Trophoblast cell (in vitro differentiated cells and primary cell): ENCODE data around the gene GLI1.

Experiments
- DNase-seq, 2 donors: peaks; one replicate each; pipeline ENCODE4 v3.0.0-alpha.2; 2016
- H2AFZ ChIP-seq: 2 replicates; pipeline ENCODE4 v1.6.1; 2013; ENCODE audit warnings: low read length, moderate library complexity, mild to moderate bottlenecking; ENCODE audit not compliant: insufficient read depth, poor library complexity
- H2AK5ac ChIP-seq: 2 replicates; pipeline ENCODE4 v1.6.1; 2013; ENCODE audit warnings: mild to moderate bottlenecking, low read length
- H2BK120ac ChIP-seq: 2 replicates; pipeline ENCODE4 v1.6.1; 2013; ENCODE audit warnings: low read length, mild to moderate bottlenecking, moderate library complexity; ENCODE audit not compliant: insufficient read depth, poor library complexity
- H2BK12ac ChIP-seq: 2 replicates; pipeline ENCODE4 v1.6.1; 2013; ENCODE audit warnings: mild to moderate bottlenecking, low read length, moderate library complexity
- H2BK5ac ChIP-seq: 2 replicates; pipeline ENCODE4 v1.6.1; 2013; ENCODE audit warnings: low read length, low read depth, moderate library complexity, mild to moderate bottlenecking; ENCODE audit not compliant: poor library complexity
- H3K14ac ChIP-seq: 2 replicates; pipeline ENCODE4 v1.6.1; 2013; ENCODE audit warnings: mild to moderate bottlenecking, low read length
- H3K18ac ChIP-seq: 2 replicates; pipeline ENCODE4 v1.6.1; 2013; ENCODE audit warnings: mild to moderate bottlenecking, low read length
- H3K23ac ChIP-seq: 2 replicates; pipeline ENCODE4 v1.6.1; 2013; ENCODE audit warnings: low read length
- H3K27ac ChIP-seq: 2 replicates; pipeline ENCODE4 v1.5.1; 2013; ENCODE audit warnings: low read depth, mild to moderate bottlenecking, inconsistent platforms, low read length, moderate library complexity
- H3K27me3 ChIP-seq: 2 replicates; pipeline ENCODE4 v1.6.1; 2013; ENCODE audit warnings: inconsistent platforms, mild to moderate bottlenecking, low read length, moderate library complexity; ENCODE audit not compliant: insufficient read depth
- H3K36me3 ChIP-seq, 2 experiments: 1 replicate in 1 of 2; 2 replicates in 1 of 2; pipeline ENCODE4 v1.6.1; 2013; ENCODE audit warnings: low read length in 2 of 2, mild to moderate bottlenecking in 2 of 2, moderate library complexity in 1 of 2; ENCODE audit not compliant: insufficient read depth in 2 of 2, control insufficient read depth in 1 of 2
- H3K4ac ChIP-seq: 2 replicates; pipeline ENCODE4 v1.6.1; 2013; ENCODE audit warnings: low read depth, mild to moderate bottlenecking, low read length, moderate library complexity
- H3K4me1 ChIP-seq, 2 experiments: 1 replicate in 1 of 2; 2 replicates in 1 of 2; pipeline ENCODE4 v1.6.1; 2013; ENCODE audit warnings: low read length in 2 of 2, mild to moderate bottlenecking in 2 of 2, moderate library complexity in 1 of 2; ENCODE audit not compliant: insufficient read depth in 2 of 2, control insufficient read depth in 1 of 2
- H3K4me2 ChIP-seq: 2 replicates; pipeline ENCODE4 v1.6.1; 2013; ENCODE audit warnings: inconsistent platforms, mild to moderate bottlenecking, low read length, moderate library complexity
- H3K4me3 ChIP-seq: 2 replicates; pipeline ENCODE4 v1.5.1; 2013; ENCODE audit warnings: mild to moderate bottlenecking, low read depth, low read length, inconsistent platforms
- H3K79me1 ChIP-seq: one replicate; pipeline ENCODE4 v1.6.1; 2013; ENCODE audit warnings: low read length
- H3K79me2 ChIP-seq: 2 replicates; pipeline ENCODE4 v1.6.1; 2013; ENCODE audit warnings: low read length, mild to moderate bottlenecking; ENCODE audit not compliant: control insufficient read depth, insufficient read depth, poor library complexity
- H3K9ac ChIP-seq: 2 replicates; pipeline ENCODE4 v1.6.1; 2013; ENCODE audit warnings: mild to moderate bottlenecking, low read length
- H3K9me3 ChIP-seq: 2 replicates; pipeline ENCODE4 v1.6.1; 2013; ENCODE audit warnings: low read depth, mild to moderate bottlenecking, control low read depth, inconsistent platforms, low read length; ENCODE audit not compliant: insufficient read depth
- H4K12ac ChIP-seq: 2 replicates; pipeline ENCODE4 v1.6.1; 2013; ENCODE audit warnings: low read depth, mild to moderate bottlenecking, low read length, moderate library complexity
- H4K8ac ChIP-seq: 2 replicates; pipeline ENCODE4 v1.6.1; 2013; ENCODE audit warnings: low read depth, mild to moderate bottlenecking, low read length, moderate library complexity
- H4K91ac ChIP-seq: one replicate; pipeline ENCODE4 v1.6.1; 2013; ENCODE audit warnings: low read depth, mild to moderate bottlenecking, low read length, moderate library complexity
- WGBS: extraction: QIAGEN DNeasy Blood & Tissue Kit; methylation state at CpG from one replicate; pipeline ENCODE4 v1.1.7; 2013; ENCODE audit warnings: missing lambda C conversion rate; ENCODE audit not compliant: insufficient read length, insufficient coverage; ENCODE audit errors: extremely low coverage; 5-methylcytosine and 5-hydroxymethylcytosine counted together

The GLI1 gene

GRCh38 chr12:57488402-57489156 lies 29.0 kb downstream of the GLI1 start:
- peaks cover 5 to 8% of the 10 kb centered on the region in 2 experiments for H3K4me1 ChIP-seq
- H3K9ac ChIP-seq: peak overlapping the region; percentile 98
- no peak overlapping the region for H3K27ac ChIP-seq
- H3K4ac ChIP-seq: peak overlapping the region; percentile 88
- H4K12ac ChIP-seq: peak overlapping the region; percentile 26
- 100% methylated on average over 2 of the region's 11 CpGs for WGBS
- peak overlapping the region; percentile 99 for H3K4me3 ChIP-seq
- no peak overlapping the region for H2AFZ ChIP-seq
- no peak overlapping the region for H2BK12ac ChIP-seq
- peak overlapping the region; percentile 69 for H4K8ac ChIP-seq
- peak overlapping the region; percentile 65 for H2BK5ac ChIP-seq
- no peaks in the 10 kb centered on the region for H3K27me3 ChIP-seq
- peak overlapping the region; percentile 76 for H3K14ac ChIP-seq
- peak overlapping the region; percentile 64 for H3K18ac ChIP-seq
- no peaks in the 10 kb centered on the region for H3K9me3 ChIP-seq
- H3K79me2 ChIP-seq: peaks cover 8% of the 10 kb centered on the region
- no peak overlapping the region for H3K23ac ChIP-seq
- no peak for DNase-seq
- H2AK5ac ChIP-seq: peak overlapping the region; percentile 53
- peak overlapping the region; percentile 91 for H4K91ac ChIP-seq
- H3K79me1 ChIP-seq: peaks cover 3% of the 10 kb centered on the region
- peak overlapping the region; percentile 90 for H3K4me2 ChIP-seq
- peaks cover 20 to 31% of the 10 kb centered on the region in 2 experiments for H3K36me3 ChIP-seq
- peak overlapping the region; percentile 36 for H2BK120ac ChIP-seq

DNA sequence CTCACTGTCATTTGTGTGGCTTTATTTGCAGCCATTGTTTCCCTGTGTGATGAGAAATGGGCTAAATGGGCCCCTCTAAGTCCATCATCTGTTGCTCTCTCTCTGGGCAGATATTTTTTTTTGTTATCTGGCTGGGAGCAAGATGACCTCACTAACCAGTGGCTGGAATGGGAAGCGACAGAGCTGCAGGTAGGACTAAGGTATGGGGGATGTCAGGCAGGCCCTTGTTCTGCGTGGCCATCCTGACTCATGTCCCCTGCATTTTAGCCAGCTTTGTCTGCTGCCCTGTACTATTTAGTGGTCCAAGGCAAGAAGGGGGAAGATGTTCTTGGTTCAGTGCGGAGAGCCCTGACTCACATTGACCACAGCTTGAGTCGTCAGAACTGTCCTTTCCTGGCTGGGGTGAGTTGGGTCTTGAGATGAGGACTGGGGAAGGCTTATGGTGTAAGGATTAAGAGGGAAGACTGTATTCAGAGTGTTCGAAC lies 29.6 kb downstream of the GLI1 start:
- no peak overlapping the region for H4K12ac ChIP-seq
- H2BK120ac ChIP-seq: no peak overlapping the region
- no peak overlapping the region for H3K27ac ChIP-seq
- H3K18ac ChIP-seq: peak overlapping the region; percentile 64
- H3K4ac ChIP-seq: peak overlapping the region; percentile 88
- H3K79me2 ChIP-seq: peaks cover 8% of the 10 kb centered on the region
- H3K9me3 ChIP-seq: no peaks in the 10 kb centered on the region
- no peak for DNase-seq
- WGBS: no CpG with 5 or more reads among the region's 5 CpGs
- H2AK5ac ChIP-seq: peak overlapping the region; percentile 12
- H3K27me3 ChIP-seq: no peaks in the 10 kb centered on the region
- no peak overlapping the region for H3K14ac ChIP-seq
- H3K23ac ChIP-seq: no peak overlapping the region
- no peak overlapping the region for H4K91ac ChIP-seq
- H3K4me2 ChIP-seq: peak overlapping the region; percentile 90
- peaks cover 24 to 33% of the 10 kb centered on the region in 2 experiments for H3K36me3 ChIP-seq
- peak overlapping the region; percentile 66 for H3K9ac ChIP-seq
- H2BK12ac ChIP-seq: peak overlapping the region; percentile 2
- H3K4me3 ChIP-seq: no peak overlapping the region
- no peak overlapping the region for H2AFZ ChIP-seq
- peaks cover 3% of the 10 kb centered on the region for H3K79me1 ChIP-seq
- peaks cover 3 to 7% of the 10 kb centered on the region in 2 experiments for H3K4me1 ChIP-seq
- H4K8ac ChIP-seq: no peak overlapping the region
- no peak overlapping the region for H2BK5ac ChIP-seq

DNA sequence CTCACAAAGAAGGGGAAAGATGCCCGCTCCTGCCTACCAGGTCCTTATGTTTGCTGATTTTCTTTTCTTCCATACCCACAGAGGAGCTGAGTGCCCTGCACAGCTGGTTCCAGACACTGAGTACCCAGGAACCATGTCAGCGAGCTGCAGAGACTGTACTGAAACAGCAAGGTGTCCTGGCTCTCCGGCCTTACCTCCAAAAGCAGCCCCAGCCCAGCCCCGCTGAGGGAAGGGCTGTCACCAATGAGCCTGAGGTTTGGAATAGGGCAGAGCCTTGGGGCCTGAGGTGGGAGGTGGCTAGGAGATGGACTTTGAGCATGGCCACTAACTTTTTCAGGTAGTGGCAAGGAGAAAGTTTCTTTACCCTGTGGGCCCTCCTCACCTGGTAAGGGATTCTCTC lies 30.5 kb downstream of the GLI1 start:
- no CpG with 5 or more reads among the region's 4 CpGs for WGBS
- peaks cover 3% of the 10 kb centered on the region for H3K79me1 ChIP-seq
- DNase-seq: no peak
- H2BK120ac ChIP-seq: no peak overlapping the region
- no peak overlapping the region for H2AFZ ChIP-seq
- no peak overlapping the region for H2BK5ac ChIP-seq
- H3K23ac ChIP-seq: no peak overlapping the region
- no peak overlapping the region for H3K27ac ChIP-seq
- peaks cover 8% of the 10 kb centered on the region for H3K79me2 ChIP-seq
- H4K12ac ChIP-seq: no peak overlapping the region
- no peaks in the 10 kb centered on the region for H3K27me3 ChIP-seq
- H3K9me3 ChIP-seq: no peaks in the 10 kb centered on the region
- H4K8ac ChIP-seq: no peak overlapping the region
- no peak overlapping the region for H3K18ac ChIP-seq
- H3K4ac ChIP-seq: no peak overlapping the region
- peaks cover 28 to 37% of the 10 kb centered on the region in 2 experiments for H3K36me3 ChIP-seq
- H3K4me3 ChIP-seq: no peak overlapping the region
- no peak overlapping the region for H2BK12ac ChIP-seq
- peaks cover 3 to 7% of the 10 kb centered on the region in 2 experiments for H3K4me1 ChIP-seq
- no peak overlapping the region for H2AK5ac ChIP-seq
- no peak overlapping the region for H3K9ac ChIP-seq
- H3K4me2 ChIP-seq: no peak overlapping the region
- H3K14ac ChIP-seq: no peak overlapping the region
- H4K91ac ChIP-seq: no peak overlapping the region

DNA sequence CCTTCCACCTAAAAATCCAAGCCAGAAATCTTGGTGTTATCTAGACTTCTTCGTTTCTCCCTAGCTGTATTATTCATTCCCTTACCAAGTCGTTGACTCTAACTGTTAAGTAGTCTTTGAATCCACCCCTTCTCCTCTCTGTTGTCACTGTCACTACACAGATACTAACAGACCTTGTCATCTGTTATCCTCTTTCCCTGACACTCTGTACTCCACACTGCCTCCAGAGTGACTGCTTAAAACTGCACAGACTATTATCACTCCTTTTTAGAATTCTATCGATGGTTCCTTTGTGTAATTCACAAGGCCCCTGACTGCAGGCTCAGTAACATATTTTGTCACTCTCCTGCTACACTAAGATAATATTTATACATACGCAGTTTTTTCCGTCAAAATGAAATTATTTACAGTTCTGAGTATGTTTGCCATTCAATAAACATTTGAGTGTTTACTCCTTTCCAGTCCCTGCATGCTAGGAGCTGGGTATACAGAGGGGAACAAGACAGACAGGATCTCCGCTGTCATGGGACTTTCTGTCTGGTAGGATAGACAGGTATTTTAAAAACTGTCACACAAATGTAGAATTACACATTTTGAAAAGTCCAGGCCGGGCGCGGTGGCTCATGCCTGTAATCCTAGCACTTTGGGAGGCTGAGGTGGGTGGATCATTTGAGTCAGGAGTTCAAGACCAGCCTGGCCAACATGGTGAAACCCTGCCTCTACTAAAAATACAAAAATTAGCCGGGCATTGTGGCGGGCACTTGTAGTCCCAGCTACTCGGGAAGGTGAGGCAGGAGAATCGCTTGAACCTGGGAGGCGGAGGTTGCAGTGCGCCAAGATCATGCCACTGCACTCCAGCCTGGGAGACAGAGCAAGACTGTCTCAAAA lies 32.1 kb downstream of the GLI1 start:
- Histone ChIP-seq H4K12ac (no peak overlapping the region), H3K14ac (no peak overlapping the region), H3K23ac (no peak overlapping the region), H3K27ac (no peak overlapping the region), H4K91ac (no peak overlapping the region), H3K27me3 (no peaks in the 10 kb centered on the region), H2AFZ (no peak overlapping the region), H3K4ac (no peak overlapping the region), H3K79me2 (peaks cover 8% of the 10 kb centered on the region), H3K79me1 (peaks cover 3% of the 10 kb centered on the region), H3K4me1 (peaks cover 3 to 7% of the 10 kb centered on the region in 2 experiments), H3K9ac (no peak overlapping the region), H2AK5ac (no peak overlapping the region), H3K9me3 (no peaks in the 10 kb centered on the region), H2BK12ac (no peak overlapping the region), H2BK120ac (no peak overlapping the region), H2BK5ac (no peak overlapping the region), H3K4me2 (no peak overlapping the region), H3K4me3 (no peak overlapping the region), H3K18ac (no peak overlapping the region), H4K8ac (no peak overlapping the region), H3K36me3 (peaks cover 40 to 48% of the 10 kb centered on the region in 2 experiments)
- no CpG with 5 or more reads among the region's 15 CpGs for WGBS
- no peak for DNase-seq
